ENCODE measurements around the gene PCDH9.
"Not testable (repeated sequence)": the region's sequence is repeated elsewhere in the genome, so short reads cannot be mapped to it uniquely, and the experiment has no call there.

Gene PCDH9

DNA sequence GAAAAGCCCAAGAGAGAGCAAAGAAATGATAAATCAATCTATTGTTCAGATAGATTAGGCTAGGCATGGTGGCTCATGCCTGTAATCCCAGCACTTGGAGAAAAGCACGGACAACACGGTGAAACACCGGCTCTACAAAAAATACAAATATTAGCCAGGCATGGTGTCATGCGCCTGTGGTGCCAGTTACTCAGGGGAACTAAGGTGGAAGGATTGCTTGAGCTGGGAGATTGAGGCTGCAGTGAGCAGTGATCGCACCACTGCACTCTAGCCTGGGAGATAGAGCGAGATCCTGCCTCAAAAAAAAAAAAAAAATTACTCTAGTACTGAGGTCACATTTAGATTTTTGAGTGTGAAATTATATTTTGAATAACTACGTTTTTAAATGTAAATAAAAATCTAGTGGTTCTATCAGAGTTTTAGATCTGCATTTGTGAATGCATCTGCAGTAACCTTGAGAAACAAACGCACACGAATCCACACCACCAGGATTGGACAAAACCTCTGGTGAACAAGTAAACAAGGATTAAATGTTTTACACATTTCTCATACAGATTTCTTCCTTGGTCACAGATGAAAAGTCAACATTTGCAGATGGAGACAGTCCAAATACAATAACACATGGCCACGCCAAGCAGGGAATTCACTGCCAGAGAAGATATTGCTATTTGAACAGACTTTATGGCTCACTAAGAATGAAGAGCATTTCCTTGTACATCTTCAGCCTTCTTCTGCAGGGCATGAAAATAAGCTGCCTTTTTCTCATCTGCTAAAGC is 917.6 kb downstream of the PCDH9 start:
- no peak for DNase-seq

DNA sequence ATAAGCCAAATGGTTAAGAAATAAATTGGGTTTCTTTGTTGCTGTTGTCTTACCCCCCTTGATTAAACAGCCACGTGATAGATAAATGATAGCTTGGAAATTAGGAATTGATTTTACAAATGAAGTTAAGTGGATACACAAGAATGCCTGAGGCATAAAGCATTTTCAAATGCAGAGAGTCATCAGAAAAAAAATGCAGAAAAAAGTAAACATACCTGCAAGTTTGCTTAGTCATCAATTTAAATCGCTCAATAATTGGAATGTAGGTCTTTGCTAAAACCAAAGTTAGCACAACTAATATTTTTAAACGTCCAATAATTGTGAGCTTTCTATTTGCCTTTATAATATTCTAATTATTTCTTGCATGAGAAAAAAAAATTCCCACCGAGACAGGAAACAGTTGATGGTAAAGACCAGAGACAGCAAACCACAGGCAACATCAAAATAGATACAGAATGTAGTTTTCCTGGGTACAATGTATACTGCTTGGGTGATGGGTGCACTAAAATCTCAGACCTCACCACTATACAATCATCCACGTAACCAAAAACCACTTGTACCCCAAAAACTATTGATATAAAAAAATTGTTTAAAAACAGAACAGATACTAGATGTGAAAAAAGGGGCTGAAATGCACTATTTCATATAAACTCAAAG is 924.0 kb downstream of the PCDH9 start:
- DNase-seq: no peak

DNA sequence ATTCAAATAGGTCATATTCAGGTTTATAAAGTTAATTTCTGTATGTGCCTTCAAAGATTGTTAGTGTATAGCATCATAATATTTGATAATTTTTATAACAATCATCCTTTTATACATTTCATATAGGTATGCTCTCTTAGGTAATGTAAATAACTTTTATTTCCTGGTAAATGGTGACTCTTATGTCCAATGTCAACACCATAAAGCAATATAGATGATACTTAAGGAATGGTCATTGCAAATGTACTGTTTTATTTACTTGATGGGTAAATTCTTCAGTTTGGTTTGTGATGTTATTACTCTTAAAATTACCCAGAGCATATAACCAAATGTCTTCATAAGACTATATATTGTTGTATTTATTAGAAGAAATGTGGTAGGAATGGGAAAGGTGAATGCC is 928.7 kb downstream of the PCDH9 start:
- no peak for DNase-seq

DNA sequence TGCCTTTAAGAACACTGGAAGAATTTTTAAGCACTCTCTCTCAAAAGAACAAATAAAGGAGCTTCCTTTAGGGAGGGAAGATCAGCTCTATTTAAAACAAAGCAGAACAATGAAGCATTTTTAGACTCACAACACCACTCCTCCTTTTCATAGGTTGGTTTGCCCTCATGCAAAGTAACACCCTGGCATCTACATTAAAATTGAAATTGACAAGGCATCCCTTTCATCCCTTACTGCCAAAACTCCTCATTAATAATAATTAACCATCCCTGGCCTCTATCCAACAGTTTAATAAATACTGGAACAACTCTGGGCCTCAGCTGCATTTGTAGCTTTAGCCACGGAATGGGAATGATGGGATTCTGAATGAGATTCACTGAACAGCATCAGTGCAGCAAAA is 929.1 kb downstream of the PCDH9 start:
- no peak for DNase-seq

DNA sequence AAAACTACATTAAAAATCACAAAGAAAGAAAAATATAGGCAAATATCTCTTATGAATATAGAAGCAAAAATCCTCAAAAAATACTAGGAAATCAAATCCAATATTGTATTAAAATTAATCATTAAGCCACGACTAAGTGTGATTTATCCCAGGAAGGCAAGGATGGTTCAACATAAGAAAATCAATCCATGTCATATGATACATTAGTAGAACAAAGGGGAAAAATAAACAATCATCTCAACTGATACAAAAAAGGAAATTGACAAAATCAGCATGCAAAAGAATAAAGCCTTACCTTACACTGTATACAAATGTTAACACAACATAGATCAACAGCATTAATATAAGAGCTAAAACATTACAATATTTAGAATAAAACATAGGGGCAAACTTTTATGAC is 933.3 kb downstream of the PCDH9 start:
- DNase-seq: no peak

DNA sequence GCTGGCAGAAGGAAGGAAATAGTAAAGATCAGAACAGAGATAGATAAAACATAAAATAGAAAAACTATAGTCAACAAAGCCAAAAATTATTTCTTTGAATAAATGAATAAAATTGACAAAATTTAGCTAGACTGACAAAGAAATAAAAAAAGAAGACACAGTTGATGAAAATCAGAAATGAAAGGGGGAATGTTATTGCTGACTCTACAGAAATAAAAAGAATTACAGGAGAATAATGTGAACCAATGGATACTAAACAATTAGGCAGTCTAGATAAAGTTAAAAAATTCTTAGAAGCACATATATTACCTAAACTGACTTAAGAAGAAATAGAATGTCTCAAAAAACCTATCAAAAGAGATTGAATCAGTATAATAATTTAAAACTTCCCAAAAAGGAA is 933.8 kb downstream of the PCDH9 start:
- no peak for DNase-seq

DNA sequence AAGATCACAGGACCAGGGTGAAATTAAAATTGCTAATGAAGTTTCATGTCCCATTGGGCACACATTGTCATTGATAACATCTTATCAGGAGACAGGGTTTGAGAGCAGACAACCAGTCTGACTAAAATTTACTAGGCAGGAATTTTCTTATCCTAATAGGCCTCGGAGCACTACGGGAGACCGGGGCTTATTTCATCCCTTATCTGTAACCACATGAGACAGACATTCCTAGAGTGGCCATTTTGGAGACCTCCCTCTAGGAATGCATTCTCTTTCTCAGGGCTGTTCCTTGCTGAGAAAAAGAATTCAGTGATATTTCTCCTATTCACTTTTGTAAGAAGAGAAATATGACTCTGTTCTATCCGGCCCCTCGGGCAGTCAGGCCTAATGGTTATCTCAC is 943.3 kb downstream of the PCDH9 start:
- not testable (repeated sequence) for DNase-seq

DNA sequence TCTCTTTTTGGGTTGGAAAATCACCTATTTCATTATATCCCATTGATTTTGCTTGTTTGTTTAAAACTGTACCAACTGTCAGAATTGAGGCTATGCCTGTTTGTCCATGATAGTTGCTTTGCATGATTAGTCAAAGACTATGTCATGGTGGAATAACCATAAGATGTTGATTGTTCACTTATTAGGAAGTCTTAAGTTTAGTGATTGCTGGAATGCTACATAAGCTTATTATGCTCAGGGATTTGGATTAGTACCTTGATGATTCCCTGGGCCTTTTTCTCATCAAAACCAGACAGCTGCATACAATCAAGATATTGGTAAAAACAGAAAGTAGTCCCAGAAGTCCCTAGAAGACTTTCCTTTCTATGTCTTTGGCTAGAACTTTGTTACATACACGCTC is 954.7 kb downstream of the PCDH9 start:
- DNase-seq: no peak

DNA sequence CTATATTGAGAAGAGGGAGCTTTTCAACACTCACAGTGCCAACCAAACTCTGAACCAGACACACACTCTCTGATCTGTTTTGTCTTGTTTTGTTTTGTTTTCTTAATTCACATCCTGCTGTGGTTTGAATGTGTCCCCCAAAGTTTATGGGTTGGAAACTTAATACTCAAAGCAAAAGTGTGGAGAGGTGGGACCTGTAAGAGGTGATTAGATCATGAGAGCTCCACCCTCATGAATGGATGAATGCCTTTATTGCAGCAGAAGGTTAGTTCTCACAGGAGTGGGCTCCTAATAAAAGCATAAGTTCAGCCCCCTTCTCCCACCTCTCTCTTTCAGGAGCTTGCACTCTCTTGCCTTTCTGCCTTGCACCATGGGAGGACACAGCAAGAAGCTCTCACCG is 957.1 kb downstream of the PCDH9 start:
- DNase-seq: no peak

DNA sequence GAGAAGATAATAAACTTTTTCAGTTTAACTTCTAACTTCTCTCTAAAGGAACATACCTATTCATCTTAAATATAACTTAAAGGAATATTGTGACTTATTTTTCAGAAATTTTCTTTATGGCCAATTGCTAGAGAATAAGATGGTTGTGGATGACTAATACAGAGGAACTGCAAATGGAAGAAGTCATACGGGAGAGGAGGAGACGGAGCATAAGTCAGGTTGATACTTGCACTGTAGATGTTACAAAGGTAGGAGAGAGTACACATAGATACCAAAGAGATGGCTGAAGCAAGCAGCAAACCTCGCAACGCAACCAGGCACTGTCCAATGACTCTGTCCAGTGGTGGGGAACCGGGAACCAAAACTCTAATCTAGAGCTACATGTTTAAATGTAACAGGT is 963.4 kb downstream of the PCDH9 start:
- DNase-seq: no peak

DNA sequence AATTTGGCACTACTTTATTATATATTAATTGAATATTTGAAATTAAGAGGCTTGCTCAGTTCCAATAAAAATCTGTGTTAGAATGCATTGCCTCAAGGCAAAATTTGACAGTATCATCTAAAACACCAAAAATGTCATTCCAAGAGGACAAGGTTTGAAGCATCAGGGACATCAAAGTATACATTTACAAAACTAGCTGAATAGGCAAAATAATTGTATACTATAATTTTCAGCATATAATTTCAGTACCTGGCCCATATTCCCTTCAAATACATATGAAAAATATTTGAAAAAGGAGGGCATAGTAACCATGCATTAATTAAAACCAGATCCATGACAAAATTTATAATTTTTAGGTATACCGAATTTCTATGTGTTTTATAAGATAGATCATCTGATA is 963.8 kb downstream of the PCDH9 start:
- no peak for DNase-seq

DNA sequence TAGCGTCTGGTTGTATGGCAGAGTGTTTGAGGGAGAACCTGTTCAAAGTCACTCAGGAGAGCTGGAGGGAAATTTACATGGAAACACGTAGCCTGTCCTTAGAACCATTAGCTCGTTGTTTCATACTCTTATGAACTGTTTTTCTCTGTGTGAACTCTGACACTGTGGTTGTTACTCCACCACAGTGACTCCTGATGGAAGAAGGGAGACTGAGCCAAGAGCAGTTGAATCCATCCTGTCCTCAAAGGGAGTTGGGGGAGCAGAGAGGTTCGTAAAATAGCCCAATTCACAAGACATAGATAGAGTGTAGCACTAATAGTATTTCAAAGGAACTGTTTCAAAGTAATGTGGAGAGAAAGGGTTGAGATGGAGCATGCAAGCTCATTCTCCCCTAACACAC is 964.8 kb downstream of the PCDH9 start:
- DNase-seq: no peak

DNA sequence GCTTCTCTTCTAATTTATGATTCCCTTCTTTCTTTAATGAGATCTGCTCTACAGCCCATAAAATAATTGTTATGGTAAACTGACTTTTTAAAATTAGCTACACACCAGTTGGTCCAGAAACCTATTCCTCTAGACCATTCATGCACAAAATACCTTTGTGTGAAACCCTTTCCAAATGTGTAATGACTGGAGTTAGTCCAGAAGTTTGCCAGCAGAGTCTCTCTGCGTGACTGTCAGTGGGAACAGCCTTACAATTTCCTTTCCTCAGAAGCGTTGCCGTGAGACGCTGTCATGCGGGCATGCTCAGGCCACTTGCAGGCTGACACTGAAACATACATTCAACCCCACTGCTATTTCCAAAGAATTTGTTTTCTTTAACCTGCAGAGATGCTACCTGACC is 965.2 kb downstream of the PCDH9 start:
- no peak for DNase-seq

DNA sequence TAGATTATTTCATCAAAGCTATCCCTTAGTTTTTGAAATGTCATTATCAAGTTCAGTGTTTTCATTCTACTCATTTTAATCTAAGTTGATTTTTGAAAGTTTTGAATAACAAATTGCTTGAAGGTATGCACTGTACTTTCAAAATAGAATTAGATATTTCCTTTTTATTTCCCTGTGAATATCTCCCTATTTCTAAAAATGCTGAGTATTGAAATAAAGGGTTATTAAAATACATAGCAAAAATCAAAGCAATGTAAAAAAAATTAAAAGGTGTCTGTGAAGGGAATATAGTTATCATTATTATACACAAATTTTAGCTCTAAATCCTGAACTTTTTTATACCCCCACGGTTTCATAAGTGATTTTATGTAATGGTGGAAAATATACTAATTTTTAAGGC is 967.8 kb downstream of the PCDH9 start:
- DNase-seq: no peak

DNA sequence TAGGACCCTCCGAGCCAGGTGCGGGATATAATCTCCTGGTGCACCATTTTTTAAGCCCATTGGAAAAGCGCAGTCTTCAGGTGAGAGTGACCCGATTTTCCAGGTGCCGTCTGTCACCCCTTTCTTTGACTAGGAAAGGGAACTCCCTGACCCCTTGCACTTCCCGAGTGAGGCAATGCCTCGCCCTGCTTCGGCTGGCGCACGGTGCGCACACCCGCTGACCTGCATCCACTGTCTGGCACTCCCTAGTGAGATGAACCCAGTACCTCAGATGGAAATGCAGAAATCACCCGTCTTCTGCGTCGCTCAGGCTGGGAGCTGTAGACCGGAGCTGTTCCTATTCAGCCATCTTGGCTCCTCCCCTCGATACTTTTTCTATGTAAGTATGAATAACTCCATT is 970.7 kb downstream of the PCDH9 start:
- not testable (repeated sequence) for DNase-seq
